K562 (cell line): ENCODE results near the gene TMEM147. TPM values are rescaled to one million over a fixed set of nuclear protein-coding genes. Genes with fewer than 3 reads are reported as not detected.

Experiments
- CREB3 ChIP-seq: fragments of 450-650 bp; conservative IDR thresholded peaks from 2 replicates; pipeline ENCODE4 v1.6.1; 2016; ENCODE audit warnings: missing genetic modification characterization, low read depth, mild to moderate bottlenecking, missing compliant biosample characterization, moderate library complexity
- E2F5 ChIP-seq: sonication (generic); formaldehyde crosslinking; IDR thresholded peaks from 2 replicates; pipeline ENCODE4 v1.8.0; 2022; ENCODE audit warnings: mild to moderate bottlenecking, missing genetic modification reagents
- HMGN3 ChIP-seq: IDR thresholded peaks from 2 replicates; pipeline ENCODE4 v1.6.1; 2011; ENCODE audit warnings: borderline replicate concordance, low read depth, mild to moderate bottlenecking, mixed read lengths, low read length; ENCODE audit not compliant: insufficient read length; ENCODE audit errors: extremely low read depth
- KAT8 ChIP-seq: fragments of 450-650 bp; IDR thresholded peaks from 2 replicates; pipeline ENCODE4 v1.6.1; 2016; ENCODE audit warnings: low read depth, mild to moderate bottlenecking
- SIN3A ChIP-seq, 2 experiments: fragments of 150-350 bp in 1 of 2; IDR thresholded peaks; 2 replicates each; pipeline ENCODE4 v1.6.1; 2011 to 2016; ENCODE audit warnings: borderline replicate concordance in 2 of 2, low read depth in 2 of 2, low read length in 2 of 2, mild to moderate bottlenecking in 2 of 2, moderate library complexity in 2 of 2; ENCODE audit not compliant: control insufficient read depth in 1 of 2
- SMAD1 ChIP-seq: fragments of 150-350 bp; IDR thresholded peaks from 2 replicates; pipeline ENCODE4 v1.6.1; 2014; ENCODE audit warnings: low read length, low read depth; ENCODE audit not compliant: partially characterized antibody
- STAT5A ChIP-seq: IDR thresholded peaks from 2 replicates; pipeline ENCODE4 v1.6.1; 2012; ENCODE audit warnings: low read length, inconsistent platforms, borderline replicate concordance
- XRCC3 ChIP-seq: fragments of 450-650 bp; IDR thresholded peaks from 2 replicates; pipeline ENCODE4 v1.6.1; 2017; ENCODE audit warnings: mild to moderate bottlenecking, moderate library complexity
- polyA plus RNA-seq, 8 experiments: library from polyadenylated mRNA; depleted of rRNA in 4 of 8; stranded (reverse) in 5 of 8; unstranded in 3 of 8; fragments of >200 nt; fragmentation: Nextera tagmentation in 2 of 8; fragmentation: Illumina TruSeq in 1 of 8; extraction: Ambion mirVana in 2 of 8; extraction: Trizol in 1 of 8; gene quantifications; 2 replicates each; pipeline versions ENCODE4 v1.2.1 to v1.2.3, GENCODE V29; 2011 to 2014; ENCODE audit warnings: inconsistent platforms in 1 of 8, missing spikeins in 1 of 8
- total RNA-seq, 7 experiments: library from RNA; depleted of rRNA in 6 of 7; stranded (reverse); fragments of >200 nt in 6 of 7; fragmentation: Illumina TruSeq in 2 of 7; extraction: Trizol in 2 of 7; gene quantifications; 2 replicates each; pipeline versions ENCODE4 v1.2.1 to v1.2.3, GENCODE V29; 2011 to 2021; ENCODE audit warnings: low replicate concordance in 1 of 7

Gene TMEM147
- total and polyA plus RNA-seq, 9 of the 15 experiments (the other 6 are each of a cell fraction or from before 2014, with no cell fraction given): 73.8 to 194 (median 142) TPM

- TF ChIP-seq STAT5A (no peak), KAT8 (no peak), SMAD1 (no peak), HMGN3 (no peak), XRCC3 (no peak), SIN3A (IDR thresholded peaks at IDR 0.05; ENCODE audit: borderline replicate concordance in 2 of 2, control insufficient read depth in 1 of 2, low read depth in 2 of 2, low read length in 2 of 2) (no peak), E2F5 (CRISPR knock-in tag) (no peak), CREB3 (tag) (no peak)
These were observed 8.7 kb downstream of the TMEM147 start (continued) for GRCh38 chr19:35554076-35554475.
